Esophagus muscularis mucosa (tissue), 4 donors: Measurements from ENCODE around the gene ARMC2.

Experiments used
- EP300 ChIP-seq: sonication (generic); formaldehyde crosslinking; IDR thresholded peaks from one replicate; pipeline ENCODE4 v1.6.1; 2017; ENCODE audit warnings: antibody characterized with exemption
- POLR2A ChIP-seq: fragments of 450-650 bp; IDR thresholded peaks from one replicate; pipeline ENCODE4 v1.6.1; 2017; ENCODE audit warnings: antibody characterized with exemption, moderate library complexity, mild to moderate bottlenecking, low read depth
- TF ChIP-seq, protein P1 (sequence below), 3 experiments: fragments of 200-600 bp in 2 of 3; fragments of 450-650 bp in 1 of 3; sonication (generic) in 2 of 3; IDR thresholded peaks; one replicate each; pipeline ENCODE4 v1.5.1; 2017 to 2019; ENCODE audit warnings: antibody characterized with exemption in 3 of 3, mild to moderate bottlenecking in 2 of 3, moderate library complexity in 1 of 3

- TF ChIP-seq, protein P1, sequence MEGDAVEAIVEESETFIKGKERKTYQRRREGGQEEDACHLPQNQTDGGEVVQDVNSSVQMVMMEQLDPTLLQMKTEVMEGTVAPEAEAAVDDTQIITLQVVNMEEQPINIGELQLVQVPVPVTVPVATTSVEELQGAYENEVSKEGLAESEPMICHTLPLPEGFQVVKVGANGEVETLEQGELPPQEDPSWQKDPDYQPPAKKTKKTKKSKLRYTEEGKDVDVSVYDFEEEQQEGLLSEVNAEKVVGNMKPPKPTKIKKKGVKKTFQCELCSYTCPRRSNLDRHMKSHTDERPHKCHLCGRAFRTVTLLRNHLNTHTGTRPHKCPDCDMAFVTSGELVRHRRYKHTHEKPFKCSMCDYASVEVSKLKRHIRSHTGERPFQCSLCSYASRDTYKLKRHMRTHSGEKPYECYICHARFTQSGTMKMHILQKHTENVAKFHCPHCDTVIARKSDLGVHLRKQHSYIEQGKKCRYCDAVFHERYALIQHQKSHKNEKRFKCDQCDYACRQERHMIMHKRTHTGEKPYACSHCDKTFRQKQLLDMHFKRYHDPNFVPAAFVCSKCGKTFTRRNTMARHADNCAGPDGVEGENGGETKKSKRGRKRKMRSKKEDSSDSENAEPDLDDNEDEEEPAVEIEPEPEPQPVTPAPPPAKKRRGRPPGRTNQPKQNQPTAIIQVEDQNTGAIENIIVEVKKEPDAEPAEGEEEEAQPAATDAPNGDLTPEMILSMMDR (IDR thresholded peaks at IDR 0.05): no peak
- no peak for TF ChIP-seq POLR2A
- no peak for TF ChIP-seq EP300
Observed at GRCh38 chr6:108946695-108947094, 98.5 kb downstream of the ARMC2 start.
